HEK293T (cell line): ENCODE data around the gene HEBP2.

Experiments used
- ELF4 ChIP-seq: fragments of 450-650 bp; IDR thresholded peaks from 2 replicates; pipeline ENCODE4 v1.6.1; 2017; ENCODE audit warnings: antibody characterized with exemption
- SUZ12 ChIP-seq: fragments of 450-650 bp; IDR thresholded peaks from 2 replicates; pipeline ENCODE4 v1.6.1; 2016; ENCODE audit warnings: mild to moderate bottlenecking

DNA sequence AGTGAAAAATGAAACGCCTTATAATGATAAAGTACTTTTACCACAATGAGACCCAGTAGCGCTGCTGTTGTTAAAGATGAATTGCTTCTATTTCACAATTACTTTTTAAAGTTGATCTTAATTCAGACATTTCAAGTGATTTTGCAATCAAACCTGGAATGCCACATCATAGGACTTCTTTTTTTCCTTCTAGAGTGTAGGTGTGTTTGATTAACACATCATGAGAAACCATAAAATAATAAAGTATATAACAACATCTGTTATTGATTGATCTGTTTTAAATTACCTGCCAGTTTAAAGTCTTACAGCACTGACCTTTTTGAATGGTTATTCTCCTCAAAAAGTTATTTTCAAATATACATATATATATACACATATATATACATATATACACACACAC lies 38.6 kb downstream of the HEBP2 start:
- no peak for TF ChIP-seq ELF4
- TF ChIP-seq SUZ12, result no peak
